ENCODE data around the gene PKD2L1.

- TF ChIP-seq CTCF (IDR thresholded peaks at IDR 0.05) (no peak), EZH2 (IDR thresholded peaks at IDR 0.05; ENCODE audit: borderline replicate concordance, insufficient read depth, low read depth, low read length, poor library complexity, severe bottlenecking) (no peak)
Observed at GRCh38 chr10:100342627-100342972, 12.6 kb upstream of the PKD2L1 start.

Data from B cell (primary cell).